WTC11 (cell line): ENCODE data around the gene SPSB2.
"Not testable (repeated sequence)": the region's sequence is repeated elsewhere in the genome, so short reads cannot be mapped to it uniquely, and the experiment has no call there.

Source experiments
- CBFB ChIP-seq: sonication (generic); formaldehyde crosslinking; IDR thresholded peaks from 2 replicates; pipeline ENCODE4 v1.8.1; 2022; ENCODE audit warnings: mild to moderate bottlenecking, low read depth, missing genetic modification reagents
- CREB1 ChIP-seq: sonication (generic); formaldehyde crosslinking; IDR thresholded peaks from 2 replicates; pipeline ENCODE4 v1.8.0; 2023; ENCODE audit warnings: mild to moderate bottlenecking, missing genetic modification reagents
- CREM ChIP-seq: sonication (generic); formaldehyde crosslinking; IDR thresholded peaks from 2 replicates; pipeline ENCODE4 v1.8.1; 2022; ENCODE audit warnings: mild to moderate bottlenecking, missing genetic modification reagents, moderate library complexity
- FOXK1 ChIP-seq: sonication (generic); formaldehyde crosslinking; IDR thresholded peaks from 2 replicates; pipeline ENCODE4 v1.8.0; 2022; ENCODE audit warnings: mild to moderate bottlenecking, moderate library complexity, missing genetic modification reagents
- FOXP1 ChIP-seq: sonication (generic); formaldehyde crosslinking; IDR thresholded peaks from 2 replicates; pipeline ENCODE4 v1.8.0; 2022; ENCODE audit warnings: missing genetic modification reagents, mild to moderate bottlenecking, moderate library complexity, borderline replicate concordance
- HMGA2 ChIP-seq: fragments of 250-450 bp; sonication (Bioruptor Pico); IDR thresholded peaks from 2 replicates; pipeline ENCODE4 v1.4.0; 2021; ENCODE audit warnings: mild to moderate bottlenecking, moderate library complexity
- TF ChIP-seq, protein P1 (sequence below): sonication (generic); formaldehyde crosslinking; IDR thresholded peaks from 2 replicates; pipeline ENCODE4 v1.8.0; 2022; ENCODE audit warnings: mild to moderate bottlenecking, missing genetic modification reagents
- TF ChIP-seq, protein P2 (sequence below): fragments of 200-600 bp; IDR thresholded peaks from 2 replicates; pipeline ENCODE4 v1.8.0; 2022; ENCODE audit warnings: antibody characterized with exemption
- TF ChIP-seq, protein P3 (sequence below): sonication (generic); formaldehyde crosslinking; IDR thresholded peaks from 2 replicates; pipeline ENCODE4 v1.8.0; 2022; ENCODE audit warnings: mild to moderate bottlenecking, missing genetic modification reagents

DNA sequence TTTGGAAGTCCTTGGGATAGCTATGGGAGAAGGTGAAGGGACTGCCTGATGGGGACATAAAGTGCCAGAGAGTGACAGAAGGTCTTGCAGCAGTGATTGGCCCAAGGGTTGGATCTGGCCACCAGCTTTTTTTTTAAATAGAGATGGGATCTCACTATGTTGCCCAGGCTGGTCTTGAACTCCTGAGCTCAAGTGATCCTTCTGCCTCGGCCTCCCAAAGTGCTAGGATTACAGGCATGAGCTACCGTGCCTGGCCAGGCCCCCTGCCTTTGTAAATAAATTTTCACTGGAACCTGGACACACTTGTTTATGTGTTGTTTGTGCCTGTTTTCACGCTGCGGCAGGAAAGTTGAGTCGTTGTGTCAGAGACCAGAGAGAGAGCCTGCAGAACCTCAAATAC is 7.8 kb downstream of the SPSB2 start:
- TF ChIP-seq, protein P1, sequence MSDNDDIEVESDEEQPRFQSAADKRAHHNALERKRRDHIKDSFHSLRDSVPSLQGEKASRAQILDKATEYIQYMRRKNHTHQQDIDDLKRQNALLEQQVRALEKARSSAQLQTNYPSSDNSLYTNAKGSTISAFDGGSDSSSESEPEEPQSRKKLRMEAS (CRISPR knock-in tag): not testable (repeated sequence)
- not testable (repeated sequence) for TF ChIP-seq HMGA2 (CRISPR knock-in tag); CREB1; FOXP1 (CRISPR knock-in tag); CBFB (CRISPR knock-in tag); FOXK1 (CRISPR knock-in tag); CREM
- TF ChIP-seq, protein P2, sequence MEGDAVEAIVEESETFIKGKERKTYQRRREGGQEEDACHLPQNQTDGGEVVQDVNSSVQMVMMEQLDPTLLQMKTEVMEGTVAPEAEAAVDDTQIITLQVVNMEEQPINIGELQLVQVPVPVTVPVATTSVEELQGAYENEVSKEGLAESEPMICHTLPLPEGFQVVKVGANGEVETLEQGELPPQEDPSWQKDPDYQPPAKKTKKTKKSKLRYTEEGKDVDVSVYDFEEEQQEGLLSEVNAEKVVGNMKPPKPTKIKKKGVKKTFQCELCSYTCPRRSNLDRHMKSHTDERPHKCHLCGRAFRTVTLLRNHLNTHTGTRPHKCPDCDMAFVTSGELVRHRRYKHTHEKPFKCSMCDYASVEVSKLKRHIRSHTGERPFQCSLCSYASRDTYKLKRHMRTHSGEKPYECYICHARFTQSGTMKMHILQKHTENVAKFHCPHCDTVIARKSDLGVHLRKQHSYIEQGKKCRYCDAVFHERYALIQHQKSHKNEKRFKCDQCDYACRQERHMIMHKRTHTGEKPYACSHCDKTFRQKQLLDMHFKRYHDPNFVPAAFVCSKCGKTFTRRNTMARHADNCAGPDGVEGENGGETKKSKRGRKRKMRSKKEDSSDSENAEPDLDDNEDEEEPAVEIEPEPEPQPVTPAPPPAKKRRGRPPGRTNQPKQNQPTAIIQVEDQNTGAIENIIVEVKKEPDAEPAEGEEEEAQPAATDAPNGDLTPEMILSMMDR: not testable (repeated sequence)
- TF ChIP-seq, protein P3, sequence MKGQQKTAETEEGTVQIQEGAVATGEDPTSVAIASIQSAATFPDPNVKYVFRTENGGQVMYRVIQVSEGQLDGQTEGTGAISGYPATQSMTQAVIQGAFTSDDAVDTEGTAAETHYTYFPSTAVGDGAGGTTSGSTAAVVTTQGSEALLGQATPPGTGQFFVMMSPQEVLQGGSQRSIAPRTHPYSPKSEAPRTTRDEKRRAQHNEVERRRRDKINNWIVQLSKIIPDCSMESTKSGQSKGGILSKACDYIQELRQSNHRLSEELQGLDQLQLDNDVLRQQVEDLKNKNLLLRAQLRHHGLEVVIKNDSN (CRISPR knock-in tag): not testable (repeated sequence)
